HFF-Myc (cell line): ENCODE measurements around the gene SNRK.

Experiments used
- DNase-seq: peaks from one replicate; pipeline ENCODE4 v3.0.0-alpha.2; 2011; ENCODE audit warnings: low read depth; ENCODE audit errors: extremely low read depth
- H3K4me3 ChIP-seq: replicated peaks from 2 replicates; pipeline ENCODE4 v1.5.1; 2011; ENCODE audit warnings: low read depth, mild to moderate bottlenecking, control low read depth, low read length
- CTCF ChIP-seq: IDR thresholded peaks from 2 replicates; pipeline ENCODE4 v1.5.1; 2012; ENCODE audit warnings: mild to moderate bottlenecking, low read depth, low read length, control low read depth; ENCODE audit errors: missing control alignments

SNRK gene

DNA sequence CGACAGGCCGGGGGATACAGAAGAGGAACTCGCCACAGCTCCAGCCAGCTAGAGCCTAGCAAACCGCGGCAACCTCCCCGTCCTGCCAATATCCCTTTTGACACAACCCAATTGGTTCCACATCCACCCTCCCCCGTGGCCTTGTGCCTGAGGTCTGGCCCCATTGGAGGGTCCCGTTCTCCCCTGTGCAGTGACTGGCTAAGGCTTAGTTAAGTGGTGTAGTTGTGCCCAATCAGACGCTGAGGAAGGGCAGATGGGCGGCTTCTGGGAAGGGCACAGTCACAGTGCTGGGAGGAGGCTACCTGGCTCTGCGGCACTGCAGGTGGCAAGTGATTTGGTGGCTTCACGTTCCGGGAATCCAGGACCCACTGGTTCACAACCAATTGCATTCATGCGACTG, 78.6 kb downstream of the SNRK start:
- H3K4me3 ChIP-seq: no peak overlapping the region
- DNase-seq: no peak
- TF ChIP-seq CTCF: no peak

DNA sequence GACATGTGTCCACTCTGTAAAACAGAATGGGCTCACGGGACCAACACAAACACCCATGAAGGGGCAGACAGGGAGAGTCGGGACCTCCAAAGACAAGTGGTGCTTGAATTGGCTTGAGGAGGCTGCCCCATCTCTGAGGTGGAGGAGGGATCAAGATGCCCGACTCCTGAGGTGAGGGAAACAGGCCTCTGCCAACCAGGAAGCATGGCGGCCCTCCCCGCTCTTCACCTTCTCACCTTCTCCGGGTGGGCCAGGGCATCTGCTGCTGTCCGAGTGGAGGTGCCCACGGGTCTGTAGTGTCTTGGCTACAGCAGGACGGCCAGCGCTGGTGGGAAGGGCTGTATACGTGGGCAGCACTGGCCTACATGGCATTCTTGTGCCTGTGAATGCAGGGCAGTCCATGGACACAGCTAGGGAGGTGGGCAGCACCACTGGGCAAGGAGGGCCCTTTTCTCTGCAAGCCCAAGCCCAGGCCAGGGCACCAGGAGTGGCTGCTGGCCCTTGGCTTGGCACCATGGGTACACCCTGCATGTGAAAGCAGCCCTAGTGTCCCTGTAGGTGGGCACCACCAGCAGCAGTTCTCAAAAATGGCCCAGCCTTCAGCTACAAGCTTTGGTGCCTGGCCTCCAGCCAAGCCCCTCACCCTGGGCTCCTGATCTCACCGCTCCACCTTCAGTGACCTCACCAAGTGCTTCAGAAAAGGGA, 79.4 kb downstream of the SNRK start:
- TF ChIP-seq CTCF: no peak
- DNase-seq: no peak
- H3K4me3 ChIP-seq: no peak overlapping the region

- TF ChIP-seq CTCF: no peak
- no peak overlapping the region for H3K4me3 ChIP-seq
- no peak for DNase-seq
These were observed 80.1 kb downstream of the SNRK start for GRCh38 chr3:43366481-43366880.

GRCh38 chr3:43366885-43367284, 80.5 kb downstream of the SNRK start:
- TF ChIP-seq CTCF: no peak
- H3K4me3 ChIP-seq: no peak overlapping the region
- no peak for DNase-seq

- no peak for TF ChIP-seq CTCF
- no peak for DNase-seq
These were observed 83.3 kb downstream of the SNRK start for GRCh38 chr3:43369404-43370292.

DNA sequence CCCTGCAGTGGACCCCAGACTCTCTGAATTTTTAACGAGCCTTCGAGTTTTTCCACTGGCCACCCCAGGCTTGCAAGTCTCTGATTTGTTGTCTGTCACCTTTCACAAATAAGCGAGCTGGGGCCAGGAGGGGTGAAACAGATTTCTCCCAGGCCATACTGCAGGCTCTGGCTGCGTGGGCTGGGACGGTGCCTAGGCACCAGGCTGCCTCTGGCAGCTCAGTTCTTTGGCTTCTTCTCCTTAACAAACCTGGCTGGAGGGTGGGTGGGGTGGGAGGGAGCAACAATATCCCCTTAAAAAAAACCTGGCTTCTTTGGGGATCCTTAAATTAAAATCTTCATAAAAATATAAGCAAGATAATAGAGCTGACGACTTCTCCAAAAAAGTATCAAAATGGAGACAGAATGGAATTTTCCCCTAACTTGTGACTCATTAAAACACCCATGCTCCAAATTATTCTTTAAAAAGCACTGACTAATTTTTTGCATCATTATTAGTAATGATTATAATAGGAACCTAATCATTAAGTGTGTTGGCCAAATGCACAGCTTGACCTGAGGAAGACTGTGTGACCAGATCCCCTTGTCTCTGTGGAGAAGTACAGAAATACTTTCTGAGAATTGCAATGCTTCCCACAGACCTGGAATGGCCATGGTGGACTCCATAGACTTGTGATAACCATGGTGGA, 84.1 kb downstream of the SNRK start:
- no peak for DNase-seq
- H3K4me3 ChIP-seq: no peak overlapping the region
- TF ChIP-seq CTCF: no peak

More at GRCh38 chr3:43369404-43370292, 83.3 kb downstream of the SNRK start:
- H3K4me3 ChIP-seq: no peak overlapping the region
